HUES48 (cell line): ENCODE data around the gene KCNJ6.

Experiments used
- H3K27ac ChIP-seq: one replicate; pipeline ENCODE4 v1.7.0; 2013; ENCODE audit warnings: low read depth, low read length, inconsistent platforms
- H3K27me3 ChIP-seq: 2 replicates; pipeline ENCODE4 v1.6.1; 2013; ENCODE audit warnings: mild to moderate bottlenecking, low read length; ENCODE audit not compliant: control insufficient read depth, insufficient read depth
- H3K36me3 ChIP-seq: 2 replicates; pipeline ENCODE4 v1.6.1; 2013; ENCODE audit warnings: low read length; ENCODE audit not compliant: control insufficient read depth, insufficient read depth
- H3K4me1 ChIP-seq: 2 replicates; pipeline ENCODE4 v1.6.1; 2013; ENCODE audit warnings: mild to moderate bottlenecking, low read length; ENCODE audit not compliant: control insufficient read depth, insufficient read depth
- H3K4me3 ChIP-seq: 2 replicates; pipeline ENCODE4 v1.5.1; 2013; ENCODE audit warnings: mild to moderate bottlenecking, low read depth, low read length
- H3K9ac ChIP-seq: 2 replicates; pipeline ENCODE4 v1.6.1; 2013; ENCODE audit warnings: mild to moderate bottlenecking, low read depth, low read length, moderate library complexity
- H3K9me3 ChIP-seq: 2 replicates; pipeline ENCODE4 v1.6.1; 2013; ENCODE audit warnings: low read length; ENCODE audit not compliant: control insufficient read depth, insufficient read depth

Gene KCNJ6

GRCh38 chr21:37704751-37705150 lies 211.5 kb downstream of the KCNJ6 start:
- H3K36me3 ChIP-seq = no peaks in the 10 kb centered on the region
- H3K4me1 ChIP-seq = no peaks in the 10 kb centered on the region
- H3K4me3 ChIP-seq = no peak overlapping the region
- H3K9ac ChIP-seq = no peak overlapping the region
- H3K9me3 ChIP-seq = no peaks in the 10 kb centered on the region
- peaks cover 7% of the 10 kb centered on the region; the same call in 1 of the 2 replicates for H3K27me3 ChIP-seq
- H3K27ac ChIP-seq = no peak overlapping the region

DNA sequence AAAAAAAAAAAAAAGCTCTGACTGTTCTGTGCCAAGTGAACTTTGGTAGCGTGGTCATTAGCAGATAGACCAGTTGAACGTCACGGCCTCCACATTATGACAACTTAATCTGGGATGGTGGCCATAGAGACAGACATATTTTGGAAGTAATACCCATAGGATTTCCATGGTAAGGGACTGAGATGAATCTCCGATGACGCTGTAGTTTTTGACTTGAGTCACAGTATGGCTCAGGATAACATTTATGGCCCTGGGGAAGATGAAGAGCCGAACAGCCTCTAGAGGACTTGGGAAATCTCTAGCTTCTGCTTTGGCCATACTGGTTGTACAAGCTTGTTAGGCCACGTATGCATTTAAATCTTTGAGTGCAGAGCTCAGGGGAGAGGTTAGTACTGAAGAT lies 214.0 kb downstream of the KCNJ6 start:
- Histone ChIP-seq H3K9ac (no peak overlapping the region), H3K27ac (no peak overlapping the region), H3K9me3 (no peaks in the 10 kb centered on the region), H3K27me3 (peaks cover 7% of the 10 kb centered on the region; the same call in 1 of the 2 replicates), H3K4me1 (no peaks in the 10 kb centered on the region), H3K4me3 (no peak overlapping the region), H3K36me3 (no peaks in the 10 kb centered on the region)

GRCh38 chr21:37700641-37701202 lies 215.5 kb downstream of the KCNJ6 start:
- Histone ChIP-seq H3K36me3 (no peaks in the 10 kb centered on the region), H3K9ac (no peak overlapping the region), H3K27ac (no peak overlapping the region), H3K4me1 (no peaks in the 10 kb centered on the region), H3K27me3 (peaks cover 7% of the 10 kb centered on the region; the same call in 1 of the 2 replicates), H3K9me3 (0 out of 2 replicates have a peak, but pooled peaks cover 1% of the 10 kb centered on the region), H3K4me3 (no peak overlapping the region)

GRCh38 chr21:37699024-37699775 lies 217.1 kb downstream of the KCNJ6 start:
- Histone ChIP-seq H3K36me3 (no peaks in the 10 kb centered on the region), H3K4me3 (no peak overlapping the region), H3K9ac (no peak overlapping the region), H3K27ac (no peak overlapping the region), H3K27me3 (peaks cover 7% of the 10 kb centered on the region; the same call in 1 of the 2 replicates), H3K4me1 (no peaks in the 10 kb centered on the region), H3K9me3 (peaks cover 3% of the 10 kb centered on the region; the same call in 1 of the 2 replicates)

GRCh38 chr21:37696936-37697335 lies 219.3 kb downstream of the KCNJ6 start:
- no peak overlapping the region for H3K4me3 ChIP-seq
- H3K4me1 ChIP-seq = no peaks in the 10 kb centered on the region
- peaks cover 7% of the 10 kb centered on the region; the same call in 1 of the 2 replicates for H3K27me3 ChIP-seq
- H3K9ac ChIP-seq = no peak overlapping the region
- peaks cover 3% of the 10 kb centered on the region; the same call in 1 of the 2 replicates for H3K9me3 ChIP-seq
- no peak overlapping the region for H3K27ac ChIP-seq
- no peaks in the 10 kb centered on the region for H3K36me3 ChIP-seq

DNA sequence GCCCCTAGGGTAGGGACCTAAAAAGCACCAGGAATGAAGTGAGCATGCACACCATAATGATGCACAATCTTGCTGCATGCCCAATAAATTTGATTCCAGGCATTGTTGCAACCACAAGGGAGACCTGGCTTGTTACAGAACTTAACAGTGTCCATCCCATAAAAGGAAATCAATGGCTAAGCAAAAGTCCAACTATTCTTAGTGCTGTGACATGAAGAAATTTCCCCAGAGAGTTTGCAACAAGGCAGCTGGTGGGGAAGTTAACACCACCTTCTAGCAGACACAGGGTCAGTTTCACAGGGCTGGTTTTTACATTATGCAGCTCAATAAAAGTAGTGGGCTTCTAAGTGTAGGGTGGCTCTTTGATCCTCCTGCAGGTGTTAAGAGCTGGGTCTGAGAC lies 221.1 kb downstream of the KCNJ6 start:
- Histone ChIP-seq H3K27me3 (no peaks in the 10 kb centered on the region), H3K4me1 (no peaks in the 10 kb centered on the region), H3K4me3 (no peak overlapping the region)

DNA sequence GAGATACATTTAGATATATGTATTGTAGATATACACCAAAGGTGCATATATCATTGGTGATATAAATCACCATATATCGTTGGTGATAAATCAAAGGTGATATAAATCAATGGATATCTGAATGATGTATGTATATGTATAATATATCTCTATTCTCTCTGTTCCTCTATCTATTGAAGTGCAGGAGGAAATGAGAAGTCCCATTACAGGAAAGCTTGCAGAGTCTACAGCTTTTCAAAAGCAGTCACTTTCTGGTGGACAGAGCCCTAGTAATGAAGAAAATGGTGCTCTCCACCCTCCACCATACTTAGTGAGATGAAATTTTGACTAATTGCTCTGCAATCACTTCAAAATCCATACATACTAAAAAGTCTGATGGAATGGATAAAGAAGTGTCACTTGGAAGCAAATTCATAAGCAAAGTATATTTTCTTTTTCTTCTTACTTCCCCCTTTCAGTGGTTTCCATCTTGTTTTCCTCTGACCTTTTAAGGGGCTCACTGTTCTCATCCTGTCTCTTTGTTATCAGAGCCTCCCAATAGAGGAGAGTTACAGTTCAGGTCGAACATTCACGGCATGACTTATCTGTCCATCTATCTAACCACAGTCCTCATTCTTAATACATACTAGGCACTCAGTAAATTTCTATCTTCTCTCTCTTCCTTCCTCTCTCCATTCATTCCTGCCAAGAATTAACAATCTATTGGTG lies 227.2 kb downstream of the KCNJ6 start:
- no peak overlapping the region for H3K4me3 ChIP-seq
- H3K9me3 ChIP-seq = no peaks in the 10 kb centered on the region
- no peak overlapping the region for H3K27ac ChIP-seq
- no peaks in the 10 kb centered on the region for H3K27me3 ChIP-seq
- peaks cover 4% of the 10 kb centered on the region; the same call in 1 of the 2 replicates for H3K4me1 ChIP-seq
- no peaks in the 10 kb centered on the region for H3K36me3 ChIP-seq
- no peak overlapping the region for H3K9ac ChIP-seq

More for the DNA sequence above, 221.1 kb downstream of the KCNJ6 start:
- Histone ChIP-seq H3K36me3 (no peaks in the 10 kb centered on the region), H3K9ac (no peak overlapping the region), H3K9me3 (peaks cover 3% of the 10 kb centered on the region; the same call in 1 of the 2 replicates), H3K27ac (no peak overlapping the region)

DNA sequence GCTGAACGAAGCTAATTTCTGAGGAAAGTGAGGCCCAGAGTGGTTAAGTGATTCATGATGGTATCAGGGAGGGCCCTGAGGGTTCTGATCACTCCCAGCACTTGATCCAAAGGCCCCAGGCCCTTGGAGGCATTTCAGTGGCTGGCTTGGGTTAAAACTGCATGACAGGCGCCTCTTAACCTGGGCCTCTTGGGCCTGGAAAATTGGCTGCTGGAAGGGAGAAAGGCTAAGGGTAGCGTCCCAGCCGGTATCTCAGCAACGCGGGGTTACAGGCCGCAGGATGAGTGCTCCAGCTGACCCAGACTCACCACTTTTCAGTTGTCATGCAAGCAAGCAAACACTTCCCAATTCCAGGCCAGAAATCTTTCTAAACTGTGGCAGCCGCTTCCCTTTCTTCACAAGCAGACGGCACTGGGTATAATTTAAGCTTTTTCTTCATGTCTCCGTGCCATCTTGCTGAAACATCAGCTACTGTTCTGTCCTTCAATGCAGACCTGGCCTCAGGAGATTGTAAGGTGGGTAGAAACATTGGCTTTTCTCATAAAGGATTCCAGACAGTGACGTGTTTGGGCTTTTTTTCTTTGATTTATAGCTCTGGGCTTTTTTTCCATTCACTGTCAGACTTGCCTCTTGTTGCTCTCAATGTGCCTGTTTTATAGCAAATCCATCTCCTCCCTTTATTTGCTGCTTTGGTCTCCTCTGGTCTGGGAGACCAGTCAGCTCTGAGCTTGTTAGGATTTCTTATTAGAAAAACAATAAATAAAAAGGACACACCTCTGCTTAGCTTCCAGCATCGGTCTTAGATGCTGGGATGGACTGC lies 229.1 kb downstream of the KCNJ6 start:
- no peaks in the 10 kb centered on the region for H3K9me3 ChIP-seq
- H3K27me3 ChIP-seq = no peaks in the 10 kb centered on the region
- no peaks in the 10 kb centered on the region for H3K36me3 ChIP-seq

DNA sequence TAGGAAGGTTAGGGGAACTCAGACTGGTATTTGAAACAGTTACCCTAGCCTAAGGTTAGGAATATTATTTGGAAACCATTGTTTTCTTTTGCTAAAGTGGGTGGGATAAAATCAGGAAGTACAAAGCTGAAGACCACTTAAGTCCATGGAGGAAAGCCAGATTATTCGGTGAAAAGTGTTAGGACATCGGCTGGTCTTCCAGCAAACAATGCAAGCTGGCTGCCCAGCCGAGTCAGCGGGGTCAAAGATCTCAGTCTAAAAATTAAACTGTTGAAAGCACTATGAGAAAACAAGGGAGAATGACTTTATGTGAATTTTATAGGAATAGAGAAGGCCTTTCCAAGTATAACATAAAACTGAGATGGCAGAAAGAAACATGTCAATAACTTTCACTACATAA lies 231.7 kb downstream of the KCNJ6 start:
- Histone ChIP-seq H3K4me3 (no peak overlapping the region), H3K36me3 (no peaks in the 10 kb centered on the region), H3K27me3 (no peaks in the 10 kb centered on the region), H3K27ac (no peak overlapping the region), H3K9ac (no peak overlapping the region), H3K9me3 (no peaks in the 10 kb centered on the region), H3K4me1 (peaks cover 16% of the 10 kb centered on the region)

More for the DNA sequence above, 229.1 kb downstream of the KCNJ6 start:
- Histone ChIP-seq H3K4me1 (peaks cover 16% of the 10 kb centered on the region), H3K4me3 (no peak overlapping the region), H3K27ac (no peak overlapping the region), H3K9ac (no peak overlapping the region)

DNA sequence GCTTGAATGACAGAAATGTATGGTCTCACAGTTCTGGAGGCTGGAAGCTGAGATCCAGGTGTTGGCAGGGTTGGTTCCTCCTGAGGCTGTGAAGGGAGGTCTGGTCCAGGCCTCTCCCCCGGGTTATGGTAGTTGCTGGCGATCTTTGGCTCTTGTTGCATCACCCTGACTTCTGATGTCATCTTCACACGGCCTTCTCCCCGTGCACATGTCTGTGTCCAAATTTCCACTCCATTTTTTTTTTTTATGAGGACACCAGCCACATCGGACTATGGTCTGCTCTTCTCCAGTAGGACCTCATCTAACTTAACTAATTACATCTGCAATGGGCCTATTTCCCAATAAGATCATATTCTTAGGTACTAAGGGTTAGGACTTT lies 232.2 kb downstream of the KCNJ6 start:
- Histone ChIP-seq H3K36me3 (no peaks in the 10 kb centered on the region), H3K27me3 (no peaks in the 10 kb centered on the region), H3K27ac (no peak overlapping the region), H3K4me1 (peaks cover 16% of the 10 kb centered on the region), H3K9ac (no peak overlapping the region), H3K9me3 (no peaks in the 10 kb centered on the region), H3K4me3 (no peak overlapping the region)
